Central memory CD8-positive, alpha-beta T cell (primary cell): ENCODE data around the gene XXYLT1.
A peak's percentile ranks its signal among the peaks of the same experiment; 100 is the strongest.

Experiments used
- ATAC-seq: fragments of 150-1000 bp; cut with Tn5 transposase; replicated peaks from 2 replicates; pipeline ENCODE4 v1.10.0; 2022; ENCODE audit warnings: mild to moderate bottlenecking, moderate FRiP score, moderate number of reproducible peaks; ENCODE audit not compliant: poor library complexity, severe bottlenecking; ENCODE audit errors: extremely low read depth
- DNase-seq, 2 donors: peaks; one replicate each; pipeline ENCODE4 v3.0.0; 2021; ENCODE audit warnings: low spot score in 2 of 2
- H3K27ac Mint-ChIP-seq: one replicate; pipeline ENCODE4 v1.8.0; 2022; ENCODE audit warnings: low read depth, mild to moderate bottlenecking, moderate library complexity, mixed read lengths
- H3K27me3 Mint-ChIP-seq: one replicate; pipeline ENCODE4 v1.8.0; 2022; ENCODE audit warnings: mixed read lengths
- H3K36me3 Mint-ChIP-seq: one replicate; pipeline ENCODE4 v1.8.0; 2022; ENCODE audit warnings: mild to moderate bottlenecking, moderate library complexity, mixed read lengths; ENCODE audit not compliant: insufficient read depth
- H3K4me1 Mint-ChIP-seq: one replicate; pipeline ENCODE4 v1.8.0; 2022; ENCODE audit warnings: mixed read lengths
- H3K4me3 Mint-ChIP-seq: one replicate; pipeline ENCODE4 v1.8.0; 2022; ENCODE audit warnings: mild to moderate bottlenecking, moderate library complexity, mixed read lengths
- H3K9me3 Mint-ChIP-seq: one replicate; pipeline ENCODE4 v1.8.0; 2022; ENCODE audit warnings: mixed read lengths

XXYLT1 gene

GRCh38 chr3:195164573-195165264, 106.2 kb downstream of the XXYLT1 start:
- H3K9me3 Mint-ChIP-seq = no peaks in the 10 kb centered on the region
- no peaks in the 10 kb centered on the region for H3K27me3 Mint-ChIP-seq
- no peak for ATAC-seq
- peaks cover 37% of the 10 kb centered on the region for H3K4me1 Mint-ChIP-seq
- no peaks in the 10 kb centered on the region for H3K36me3 Mint-ChIP-seq
- no peak for DNase-seq
- H3K4me3 Mint-ChIP-seq = no peak overlapping the region
- H3K27ac Mint-ChIP-seq = peak overlapping the region; percentile 76

DNA sequence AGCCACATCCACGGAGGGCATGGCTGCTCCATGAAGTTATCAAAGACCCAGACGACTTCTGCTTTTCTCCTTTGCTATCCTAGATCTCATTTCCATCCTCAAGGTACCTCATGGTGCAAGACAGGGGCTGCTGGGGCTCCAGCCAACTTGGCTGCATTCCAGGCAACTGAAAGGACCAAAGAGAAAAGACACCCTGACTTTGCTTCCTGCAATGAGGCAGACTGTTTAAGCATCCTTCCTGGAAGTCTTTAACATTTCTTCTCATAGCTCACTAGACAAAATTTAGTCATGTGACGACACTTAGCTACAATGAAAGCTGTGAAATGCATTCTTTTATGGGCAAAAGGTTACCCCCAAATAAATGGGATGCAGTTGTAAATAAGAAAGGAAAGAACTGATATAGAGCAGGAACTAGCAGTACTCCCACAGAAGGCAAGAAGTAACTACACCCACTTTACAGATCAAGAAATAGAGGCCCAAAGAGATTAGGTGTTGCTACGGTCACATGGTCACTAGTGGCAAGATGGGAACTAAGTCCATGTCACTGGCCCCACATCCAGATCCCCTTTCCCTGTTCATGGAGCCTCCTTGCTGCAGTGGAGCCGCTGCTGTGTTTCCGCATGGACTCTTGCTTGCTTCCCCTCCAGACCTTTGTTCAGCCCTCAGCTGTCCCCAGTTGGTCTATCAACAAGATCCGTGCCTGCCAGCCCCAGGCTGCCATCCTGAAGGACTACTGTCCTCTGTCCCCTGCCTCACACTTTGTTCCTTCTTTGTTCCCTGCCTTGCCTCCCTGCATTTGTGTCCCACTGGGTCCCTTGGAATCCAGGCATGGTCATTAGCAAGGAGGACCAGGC, 107.0 kb downstream of the XXYLT1 start:
- H3K27ac Mint-ChIP-seq = peak overlapping the region; percentile 4

GRCh38 chr3:195162816-195163215, 108.1 kb downstream of the XXYLT1 start:
- Mint-ChIP-seq H3K9me3 (no peaks in the 10 kb centered on the region), H3K27me3 (no peaks in the 10 kb centered on the region), H3K36me3 (no peaks in the 10 kb centered on the region), H3K4me3 (no peak overlapping the region), H3K27ac (peak overlapping the region; percentile 4), H3K4me1 (peaks cover 38% of the 10 kb centered on the region)
- ATAC-seq = no peak
- no peak for DNase-seq

More for the DNA sequence above, 107.0 kb downstream of the XXYLT1 start:
- peaks cover 38% of the 10 kb centered on the region for H3K4me1 Mint-ChIP-seq
- no peaks in the 10 kb centered on the region for H3K36me3 Mint-ChIP-seq
- no peaks in the 10 kb centered on the region for H3K9me3 Mint-ChIP-seq
- ATAC-seq = no peak
- no peak overlapping the region for H3K4me3 Mint-ChIP-seq
- no peaks in the 10 kb centered on the region for H3K27me3 Mint-ChIP-seq
- no peak for DNase-seq

- Mint-ChIP-seq H3K4me3 (peak overlapping the region; percentile 29), H3K9me3 (no peaks in the 10 kb centered on the region), H3K27me3 (no peaks in the 10 kb centered on the region), H3K27ac (peak overlapping the region; percentile 4), H3K4me1 (peaks cover 42% of the 10 kb centered on the region), H3K36me3 (no peaks in the 10 kb centered on the region)
- DNase-seq (peak in 1 of 2 donors; percentile 14), ATAC-seq (peak; percentile 71)
Measured at GRCh38 chr3:195162033-195162669, 108.8 kb downstream of the XXYLT1 start.

DNA sequence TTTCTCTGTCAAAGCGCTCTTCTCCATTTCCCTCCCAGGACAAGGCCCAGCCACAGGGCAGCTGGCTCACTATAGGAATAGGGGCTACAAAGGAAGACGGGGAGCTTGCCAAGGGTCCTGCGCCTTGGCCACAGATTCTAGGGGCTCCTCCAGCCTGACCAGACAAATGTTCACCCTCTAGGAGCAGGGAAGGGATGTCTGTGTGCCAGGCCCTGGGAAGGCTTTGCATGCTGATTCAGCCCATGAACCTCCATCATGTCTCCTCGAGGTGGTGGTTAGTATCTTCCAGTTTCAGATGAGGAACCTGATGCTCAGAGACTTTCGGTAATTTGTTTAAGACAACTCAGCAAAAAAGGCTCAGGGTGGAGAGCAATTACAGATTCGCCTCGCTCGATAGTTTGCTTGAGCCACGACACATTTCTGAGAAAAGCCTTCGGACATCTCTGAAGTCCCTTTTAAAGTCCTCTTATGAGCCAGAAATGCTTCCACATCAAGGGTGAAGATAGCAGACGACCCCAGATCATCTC, 110.0 kb downstream of the XXYLT1 start:
- Mint-ChIP-seq H3K27me3 (no peaks in the 10 kb centered on the region), H3K4me1 (peaks cover 42% of the 10 kb centered on the region), H3K27ac (no peak overlapping the region), H3K4me3 (no peak overlapping the region), H3K9me3 (no peaks in the 10 kb centered on the region), H3K36me3 (no peaks in the 10 kb centered on the region)
- ATAC-seq = no peak
- DNase-seq = no peak

- ATAC-seq (no peak), DNase-seq (no peak)
- no peak overlapping the region for H3K4me3 Mint-ChIP-seq
- H3K27ac Mint-ChIP-seq = peak overlapping the region; percentile 45
- H3K4me1 Mint-ChIP-seq = peaks cover 42% of the 10 kb centered on the region
- no peaks in the 10 kb centered on the region for H3K36me3 Mint-ChIP-seq
- H3K27me3 Mint-ChIP-seq = no peaks in the 10 kb centered on the region
- no peaks in the 10 kb centered on the region for H3K9me3 Mint-ChIP-seq
Measured at GRCh38 chr3:195160257-195160898, 110.6 kb downstream of the XXYLT1 start.

- no peak for ATAC-seq
- H3K4me1 Mint-ChIP-seq = peaks cover 38% of the 10 kb centered on the region
Measured at GRCh38 chr3:195159814-195160165, 111.2 kb downstream of the XXYLT1 start.

GRCh38 chr3:195159117-195159813, 111.7 kb downstream of the XXYLT1 start:
- no peak for ATAC-seq
- Mint-ChIP-seq H3K4me3 (no peak overlapping the region), H3K9me3 (no peaks in the 10 kb centered on the region), H3K27ac (peak overlapping the region; percentile 45), H3K36me3 (no peaks in the 10 kb centered on the region), H3K4me1 (peaks cover 40% of the 10 kb centered on the region), H3K27me3 (no peaks in the 10 kb centered on the region)
- no peak for DNase-seq

More at GRCh38 chr3:195159814-195160165, 111.2 kb downstream of the XXYLT1 start:
- H3K27ac Mint-ChIP-seq = peak overlapping the region; percentile 45
- DNase-seq = no peak
- no peaks in the 10 kb centered on the region for H3K27me3 Mint-ChIP-seq
- H3K4me3 Mint-ChIP-seq = no peak overlapping the region
- H3K9me3 Mint-ChIP-seq = no peaks in the 10 kb centered on the region
- H3K36me3 Mint-ChIP-seq = no peaks in the 10 kb centered on the region

DNA sequence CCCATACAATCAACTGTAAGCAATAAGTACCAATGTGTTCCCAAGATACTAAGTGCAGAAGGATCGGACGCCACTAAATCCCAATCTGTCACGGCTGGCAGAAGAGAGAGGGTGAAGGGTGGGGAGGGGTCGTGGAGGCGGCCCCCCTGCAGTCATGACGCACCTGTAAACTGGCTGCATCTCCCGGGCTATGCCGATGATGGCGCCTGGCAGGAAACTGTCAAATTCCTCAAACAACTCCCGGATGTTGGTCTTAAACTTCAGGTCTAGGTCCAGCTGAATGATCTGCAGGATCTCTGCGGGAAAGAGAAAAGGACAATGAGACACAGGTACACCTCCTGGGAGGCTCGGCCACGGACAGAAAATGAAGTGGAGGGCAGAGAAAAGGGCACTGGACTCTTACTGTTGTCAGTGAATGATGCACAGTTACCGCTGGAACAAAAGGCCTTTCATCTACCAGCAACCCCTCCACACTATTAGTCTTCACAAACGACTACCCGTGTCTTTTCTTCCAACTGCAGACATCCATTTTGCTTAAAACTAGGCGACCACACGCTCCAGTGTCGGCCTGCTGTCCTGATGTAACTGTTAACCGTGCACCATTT, 114.6 kb downstream of the XXYLT1 start:
- Mint-ChIP-seq H3K4me1 (peaks cover 15% of the 10 kb centered on the region), H3K4me3 (no peak overlapping the region), H3K27ac (no peak overlapping the region)

DNA sequence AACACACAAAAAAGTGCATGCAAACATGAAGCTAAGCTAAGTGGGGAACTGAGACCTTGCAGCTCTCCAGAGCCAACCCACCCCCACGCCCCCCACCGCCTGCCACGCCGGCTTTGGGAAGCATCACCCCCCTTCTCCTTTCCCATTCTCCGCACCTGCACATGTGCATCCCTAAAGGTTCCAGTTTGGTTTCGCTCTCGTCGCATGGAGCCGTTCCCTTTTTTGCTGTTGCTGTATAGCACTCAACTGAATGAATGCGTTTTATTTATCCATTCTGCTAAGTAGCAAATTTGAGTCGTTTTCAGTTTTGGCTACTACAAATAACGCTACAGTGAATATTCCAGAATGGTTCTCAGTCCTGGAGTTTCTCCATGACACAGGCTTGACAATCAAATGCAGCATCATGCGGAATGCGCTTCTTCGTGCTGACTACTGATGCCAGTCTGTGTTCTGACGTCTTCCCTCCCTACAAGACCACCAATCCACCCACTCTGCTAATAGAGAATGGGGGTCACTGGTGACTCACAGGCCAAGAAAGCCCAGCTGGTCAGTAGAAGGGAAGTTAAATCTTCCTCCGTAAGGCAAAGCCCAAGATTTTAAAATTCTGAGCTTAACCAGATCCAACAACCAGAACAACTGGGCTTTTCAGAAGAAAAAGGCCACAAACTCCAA, 115.3 kb downstream of the XXYLT1 start:
- no peak for ATAC-seq
- peaks cover 18% of the 10 kb centered on the region for H3K4me1 Mint-ChIP-seq
- no peaks in the 10 kb centered on the region for H3K27me3 Mint-ChIP-seq
- DNase-seq = no peak
- H3K9me3 Mint-ChIP-seq = no peaks in the 10 kb centered on the region
- no peak overlapping the region for H3K27ac Mint-ChIP-seq
- no peak overlapping the region for H3K4me3 Mint-ChIP-seq
- peaks cover 1% of the 10 kb centered on the region for H3K36me3 Mint-ChIP-seq

More for the DNA sequence above, 114.6 kb downstream of the XXYLT1 start:
- peaks cover 1% of the 10 kb centered on the region for H3K36me3 Mint-ChIP-seq
- DNase-seq (no peak), ATAC-seq (no peak)
- no peaks in the 10 kb centered on the region for H3K27me3 Mint-ChIP-seq
- H3K9me3 Mint-ChIP-seq = no peaks in the 10 kb centered on the region

DNA sequence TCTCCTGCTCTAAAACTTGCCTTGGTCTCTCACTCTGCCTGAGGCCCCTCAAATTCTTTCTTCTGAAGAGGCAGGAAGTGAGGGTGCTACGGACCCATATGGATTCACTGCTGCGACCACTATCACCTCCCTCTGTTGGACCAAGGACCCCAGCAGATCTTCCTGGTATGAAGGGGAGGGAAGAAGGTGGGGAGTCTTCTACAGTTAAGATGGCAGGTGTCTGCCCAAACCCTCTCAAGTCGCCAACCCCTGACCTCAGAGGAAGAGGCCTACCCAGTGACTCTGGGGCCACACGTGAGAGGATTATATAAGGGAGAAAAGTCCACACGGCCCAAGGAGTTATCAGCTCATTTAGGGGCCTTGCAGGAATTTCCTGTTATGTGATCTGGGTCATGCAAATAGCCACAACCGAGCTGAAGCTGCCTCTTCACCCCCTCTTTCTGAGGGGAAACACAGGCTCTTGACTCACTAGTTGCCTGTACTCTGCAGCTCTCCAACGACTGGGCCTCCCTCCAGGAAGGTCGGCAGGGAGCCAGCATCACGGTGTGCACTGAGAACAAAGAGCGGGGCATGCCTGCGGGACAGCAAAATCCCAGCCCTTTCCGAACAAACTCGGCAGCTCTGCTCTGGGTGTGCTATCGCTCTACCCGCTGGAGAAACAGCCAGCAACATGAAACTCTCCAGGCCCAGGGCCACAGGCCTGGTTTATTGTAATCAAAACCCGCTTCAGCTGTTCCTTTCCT, 116.0 kb downstream of the XXYLT1 start:
- no peaks in the 10 kb centered on the region for H3K9me3 Mint-ChIP-seq
- ATAC-seq (no peak), DNase-seq (no peak)
- no peaks in the 10 kb centered on the region for H3K27me3 Mint-ChIP-seq
- no peak overlapping the region for H3K4me3 Mint-ChIP-seq
- no peak overlapping the region for H3K27ac Mint-ChIP-seq
- H3K4me1 Mint-ChIP-seq = peaks cover 23% of the 10 kb centered on the region
- peaks cover 3% of the 10 kb centered on the region for H3K36me3 Mint-ChIP-seq
